ENCODE results near the gene FAM107A.

FAM107A gene

DNA sequence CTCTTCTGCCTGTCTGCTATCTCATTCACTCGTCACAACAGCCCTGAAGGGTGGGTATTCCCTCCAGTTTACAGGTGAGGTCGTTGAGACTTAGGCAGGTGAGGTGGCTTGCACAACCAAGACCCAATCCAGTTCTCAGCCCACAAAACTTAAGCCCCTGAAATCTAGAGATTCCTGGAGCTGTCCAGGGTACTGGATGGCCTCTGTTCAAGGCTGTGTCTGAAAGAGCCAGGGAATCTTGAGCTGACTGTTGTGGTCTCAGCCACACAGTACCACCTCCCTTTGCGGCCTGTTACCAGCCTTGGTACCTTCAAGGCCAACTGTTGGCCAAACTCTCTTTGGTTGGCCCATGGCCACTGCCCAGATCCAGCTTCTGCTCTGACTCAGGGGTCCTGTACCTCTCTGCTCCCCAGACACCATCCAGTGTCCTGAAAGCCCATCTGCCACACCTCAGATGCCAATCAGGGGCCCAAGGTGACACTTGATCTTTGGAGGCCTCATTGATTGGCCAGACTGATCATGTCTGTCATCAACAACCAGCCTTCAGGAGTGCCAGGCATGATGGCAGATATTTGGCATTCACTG is 10.9 kb upstream of the FAM107A start:
- no peaks in the 10 kb centered on the region for H3K36me3 ChIP-seq (ENCODE audit: control insufficient read depth, low read depth, low read length)

DNA sequence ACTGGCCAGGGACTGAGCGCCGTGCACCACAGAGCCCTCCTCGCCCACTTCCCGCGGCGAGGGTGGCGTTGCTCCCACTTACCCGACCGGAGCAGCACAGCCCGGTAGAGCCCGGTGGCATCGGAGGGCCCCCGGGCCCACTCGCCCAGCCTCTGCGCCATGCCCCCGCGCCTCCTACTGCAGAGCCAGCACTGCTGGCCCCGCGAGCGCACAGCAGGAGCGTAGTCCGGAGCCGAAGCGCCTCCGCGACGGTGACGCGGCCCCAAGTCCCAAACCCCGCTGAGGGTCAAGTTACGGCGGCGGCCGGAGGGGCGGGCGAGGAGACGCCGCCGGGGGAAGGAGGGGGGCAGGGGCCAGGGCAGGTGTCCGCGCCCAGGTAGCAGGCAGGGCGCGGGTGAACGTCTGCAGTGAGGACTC is 9.6 kb upstream of the FAM107A start:
- Histone ChIP-seq H3K4me3 (ENCODE audit: low read length) (peak overlapping the region; percentile 39), H3K4me1 (ENCODE audit: control insufficient read depth, low read depth, low read length) (peaks cover 8% of the 10 kb centered on the region), H3K27me3 (ENCODE audit: control insufficient read depth, insufficient read depth, low read length) (peaks cover 47% of the 10 kb centered on the region), H3K9me3 (ENCODE audit: control insufficient read depth, low read depth, low read length) (no peaks in the 10 kb centered on the region), H3K9ac (ENCODE audit: low read length) (no peak overlapping the region), H3K36me3 (ENCODE audit: control insufficient read depth, low read depth, low read length) (no peaks in the 10 kb centered on the region), H3K27ac (ENCODE audit: low read length) (no peak overlapping the region)

More for the DNA sequence above, 10.9 kb upstream of the FAM107A start:
- no peak overlapping the region for H3K27ac ChIP-seq (ENCODE audit: low read length)
- H3K4me3 ChIP-seq (ENCODE audit: low read length) = no peak overlapping the region
- peaks cover 3% of the 10 kb centered on the region for H3K4me1 ChIP-seq (ENCODE audit: control insufficient read depth, low read depth, low read length)
- H3K27me3 ChIP-seq (ENCODE audit: control insufficient read depth, insufficient read depth, low read length) = peaks cover 47% of the 10 kb centered on the region
- no peak overlapping the region for H3K9ac ChIP-seq (ENCODE audit: low read length)
- no peaks in the 10 kb centered on the region for H3K9me3 ChIP-seq (ENCODE audit: control insufficient read depth, low read depth, low read length)

DNA sequence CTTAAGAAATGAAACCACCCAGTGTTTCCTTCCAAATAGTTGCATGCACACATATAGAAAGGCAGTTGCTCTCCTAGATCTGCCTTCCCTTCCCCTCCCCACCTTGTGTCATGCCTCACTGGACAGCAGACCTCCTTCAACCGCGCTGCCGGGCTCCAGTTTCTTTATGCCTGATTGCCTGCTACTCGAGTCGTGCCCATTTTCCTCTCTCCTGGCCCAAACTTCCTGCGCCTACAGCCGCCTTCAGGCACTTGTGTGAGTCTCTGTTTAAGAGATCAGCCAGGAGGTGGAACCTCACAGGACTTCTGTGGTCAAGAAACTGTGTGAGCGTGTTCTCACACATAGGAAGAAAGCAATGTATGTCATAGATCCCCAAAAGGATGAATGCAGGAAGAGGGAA is 8.8 kb upstream of the FAM107A start:
- H3K4me1 ChIP-seq (ENCODE audit: control insufficient read depth, low read depth, low read length) = peaks cover 16% of the 10 kb centered on the region
- H3K27me3 ChIP-seq (ENCODE audit: control insufficient read depth, insufficient read depth, low read length) = peaks cover 47% of the 10 kb centered on the region
- H3K9me3 ChIP-seq (ENCODE audit: control insufficient read depth, low read depth, low read length) = no peaks in the 10 kb centered on the region
- no peaks in the 10 kb centered on the region for H3K36me3 ChIP-seq (ENCODE audit: control insufficient read depth, low read depth, low read length)
- H3K4me3 ChIP-seq (ENCODE audit: low read length) = no peak overlapping the region
- no peak overlapping the region for H3K27ac ChIP-seq (ENCODE audit: low read length)
- H3K9ac ChIP-seq (ENCODE audit: low read length) = no peak overlapping the region

DNA sequence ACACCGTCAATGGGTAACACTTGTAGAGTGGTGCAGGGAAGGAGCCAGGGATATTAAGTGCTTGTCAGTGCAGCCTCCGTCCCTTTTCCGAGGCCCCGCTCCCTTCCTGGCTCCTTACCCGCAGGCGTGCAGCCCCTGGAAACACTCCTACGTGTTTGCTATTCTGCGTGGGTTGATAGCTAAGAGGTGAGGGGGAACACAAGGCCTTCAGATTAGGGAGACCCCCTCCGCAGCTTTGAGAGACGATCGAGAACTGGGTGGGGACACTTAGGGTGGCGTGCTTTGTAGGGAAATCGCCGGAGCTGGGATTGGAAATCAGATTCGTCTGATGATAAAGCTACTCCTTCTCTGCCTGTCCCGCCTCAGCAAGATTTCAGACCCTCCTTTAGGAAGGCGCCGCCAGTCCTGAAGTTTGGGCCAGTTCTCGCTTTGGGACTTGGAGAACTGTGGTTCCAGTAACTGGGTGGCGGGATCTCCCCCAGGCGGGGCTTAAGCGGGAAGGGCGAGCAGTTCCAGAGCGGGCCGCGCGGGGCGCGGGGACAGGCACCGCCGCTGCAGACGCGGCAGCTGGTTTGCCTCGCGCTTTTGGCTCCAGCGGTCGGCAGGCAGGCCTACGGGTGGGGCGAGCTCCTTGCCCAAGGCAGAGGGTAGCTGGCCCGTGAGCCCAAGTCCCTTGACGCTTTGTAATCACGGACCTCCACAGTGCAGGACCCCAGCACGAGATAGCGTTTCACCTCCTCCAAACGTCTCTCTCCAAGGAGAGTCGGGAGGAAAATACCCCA is 8.0 kb upstream of the FAM107A start:
- peaks cover 20% of the 10 kb centered on the region for H3K4me1 ChIP-seq (ENCODE audit: control insufficient read depth, low read depth, low read length)
- H3K9me3 ChIP-seq (ENCODE audit: control insufficient read depth, low read depth, low read length) = no peaks in the 10 kb centered on the region
- H3K27me3 ChIP-seq (ENCODE audit: control insufficient read depth, insufficient read depth, low read length) = peaks cover 47% of the 10 kb centered on the region
- H3K9ac ChIP-seq (ENCODE audit: low read length) = no peak overlapping the region
- no peaks in the 10 kb centered on the region for H3K36me3 ChIP-seq (ENCODE audit: control insufficient read depth, low read depth, low read length)
- H3K27ac ChIP-seq (ENCODE audit: low read length) = no peak overlapping the region
- peak overlapping the region; percentile 47 for H3K4me3 ChIP-seq (ENCODE audit: low read length)

DNA sequence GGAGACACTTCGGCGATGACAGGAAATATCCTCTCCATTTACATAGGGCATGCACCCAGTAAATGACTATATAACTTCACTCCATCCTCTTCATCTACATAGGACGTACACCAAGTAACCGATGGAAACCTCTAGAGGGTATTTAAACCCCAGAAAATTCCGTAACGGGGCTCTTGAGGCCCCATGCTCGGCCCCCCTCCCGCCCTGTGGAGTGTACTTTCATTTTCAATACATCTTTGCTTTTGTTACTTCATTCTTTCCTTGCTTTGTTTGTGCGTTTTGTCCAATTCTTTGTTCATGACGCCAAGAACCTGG is 7.5 kb upstream of the FAM107A start:
- Histone ChIP-seq H3K36me3 (ENCODE audit: control insufficient read depth, low read depth, low read length) (no peaks in the 10 kb centered on the region), H3K4me3 (ENCODE audit: low read length) (no peak overlapping the region), H3K9ac (ENCODE audit: low read length) (no peak overlapping the region), H3K27me3 (ENCODE audit: control insufficient read depth, insufficient read depth, low read length) (peaks cover 47% of the 10 kb centered on the region), H3K9me3 (ENCODE audit: control insufficient read depth, low read depth, low read length) (no peaks in the 10 kb centered on the region), H3K27ac (ENCODE audit: low read length) (no peak overlapping the region), H3K4me1 (ENCODE audit: control insufficient read depth, low read depth, low read length) (peaks cover 20% of the 10 kb centered on the region)

DNA sequence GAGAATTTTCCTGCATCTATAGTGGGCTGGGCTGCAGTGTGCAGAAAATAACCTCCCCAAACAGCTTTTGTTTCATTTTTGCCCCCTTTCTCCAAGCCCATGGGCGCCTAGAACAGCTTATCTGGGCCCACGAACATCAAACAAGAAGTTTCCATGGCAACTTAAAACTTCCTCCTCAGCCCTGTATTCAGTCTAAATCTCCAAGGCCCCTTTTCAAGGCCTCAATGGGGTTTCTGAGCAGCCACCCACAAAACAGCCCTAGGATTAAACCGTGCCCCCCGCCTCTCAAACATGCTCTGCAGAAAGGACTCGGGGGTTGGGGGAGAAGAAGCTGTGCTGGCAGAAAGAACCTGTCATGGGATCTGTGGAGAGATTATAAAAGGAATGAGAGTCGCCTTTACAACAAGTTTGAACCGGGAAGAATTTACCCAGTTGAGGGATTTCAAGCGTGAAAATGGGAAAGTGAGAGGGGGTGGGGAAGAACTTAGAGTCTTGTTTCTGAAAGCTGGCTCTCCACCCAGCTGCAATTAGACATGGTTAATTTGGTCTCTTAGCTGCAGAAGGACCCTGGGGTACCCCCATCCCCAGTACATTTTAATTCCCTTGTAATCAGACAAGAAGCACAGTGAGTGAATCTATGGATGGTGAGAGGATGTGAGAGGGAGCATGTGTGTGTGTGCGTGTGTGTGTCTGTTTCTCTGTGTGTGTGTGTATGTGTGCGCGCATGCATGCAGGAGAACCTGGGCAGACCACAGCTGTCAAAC is 4.3 kb upstream of the FAM107A start:
- Histone ChIP-seq H3K4me1 (ENCODE audit: control insufficient read depth, low read depth, low read length) (peaks cover 28% of the 10 kb centered on the region), H3K9me3 (ENCODE audit: control insufficient read depth, low read depth, low read length) (no peaks in the 10 kb centered on the region), H3K36me3 (ENCODE audit: control insufficient read depth, low read depth, low read length) (no peaks in the 10 kb centered on the region), H3K27me3 (ENCODE audit: control insufficient read depth, insufficient read depth, low read length) (peaks cover 30% of the 10 kb centered on the region), H3K9ac (ENCODE audit: low read length) (peak overlapping the region; percentile 38), H3K4me3 (ENCODE audit: low read length) (no peak overlapping the region), H3K27ac (ENCODE audit: low read length) (peak overlapping the region; percentile 39)

DNA sequence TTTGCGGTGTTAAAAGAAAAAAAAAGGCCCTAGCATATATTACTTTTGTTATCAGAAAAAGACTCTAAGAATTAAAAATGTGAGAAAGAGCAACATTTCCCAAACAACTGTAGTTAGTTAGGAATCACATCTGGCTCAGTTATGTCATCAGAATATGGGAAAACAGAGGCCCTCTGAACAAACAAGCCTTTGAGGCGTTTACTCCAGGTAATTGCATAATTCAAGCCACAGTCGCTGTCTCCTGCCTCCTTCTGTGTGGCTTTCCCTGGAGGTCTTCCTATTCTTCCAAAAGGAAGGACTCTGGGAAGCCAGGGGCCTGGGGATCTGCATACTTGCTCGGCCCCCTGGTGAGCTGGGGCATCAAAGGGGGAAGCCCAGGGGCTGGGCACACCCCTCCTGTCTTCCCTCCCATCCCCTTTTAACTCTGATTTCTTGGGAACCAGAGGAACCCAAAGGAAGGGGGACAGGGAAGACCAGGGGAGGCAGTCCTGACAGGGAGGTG is 3.7 kb upstream of the FAM107A start:
- Histone ChIP-seq H3K4me1 (ENCODE audit: control insufficient read depth, low read depth, low read length) (peaks cover 28% of the 10 kb centered on the region), H3K4me3 (ENCODE audit: low read length) (no peak overlapping the region), H3K9me3 (ENCODE audit: control insufficient read depth, low read depth, low read length) (no peaks in the 10 kb centered on the region), H3K27me3 (ENCODE audit: control insufficient read depth, insufficient read depth, low read length) (peaks cover 24% of the 10 kb centered on the region), H3K27ac (ENCODE audit: low read length) (peak overlapping the region; percentile 39), H3K36me3 (ENCODE audit: control insufficient read depth, low read depth, low read length) (no peaks in the 10 kb centered on the region), H3K9ac (ENCODE audit: low read length) (peak overlapping the region; percentile 38)

DNA sequence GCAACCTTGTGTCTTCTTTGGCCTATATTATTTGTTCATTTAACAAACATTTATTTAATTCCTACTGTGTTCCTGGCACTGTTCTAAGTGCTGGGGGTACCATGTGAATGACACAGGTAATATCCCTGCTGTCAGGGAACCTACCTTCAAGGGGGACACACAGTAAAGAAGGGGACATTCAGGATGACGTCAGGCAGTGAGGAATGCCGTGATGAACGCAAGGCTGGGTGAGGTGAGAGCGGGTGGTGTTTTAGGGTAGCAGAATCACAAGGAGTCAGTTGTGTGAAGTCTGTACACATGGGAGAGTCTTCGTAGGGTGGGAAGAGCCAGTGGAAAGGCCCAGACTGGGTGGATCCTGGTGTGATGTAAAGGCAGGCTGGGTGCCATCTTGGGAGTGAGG is 1.7 kb upstream of the FAM107A start:
- Histone ChIP-seq H3K27ac (ENCODE audit: low read length) (no peak overlapping the region), H3K4me3 (ENCODE audit: low read length) (no peak overlapping the region), H3K4me1 (ENCODE audit: control insufficient read depth, low read depth, low read length) (peaks cover 25% of the 10 kb centered on the region), H3K27me3 (ENCODE audit: control insufficient read depth, insufficient read depth, low read length) (peaks cover 4% of the 10 kb centered on the region), H3K9me3 (ENCODE audit: control insufficient read depth, low read depth, low read length) (no peaks in the 10 kb centered on the region), H3K36me3 (ENCODE audit: control insufficient read depth, low read depth, low read length) (no peaks in the 10 kb centered on the region), H3K9ac (ENCODE audit: low read length) (no peak overlapping the region)

DNA sequence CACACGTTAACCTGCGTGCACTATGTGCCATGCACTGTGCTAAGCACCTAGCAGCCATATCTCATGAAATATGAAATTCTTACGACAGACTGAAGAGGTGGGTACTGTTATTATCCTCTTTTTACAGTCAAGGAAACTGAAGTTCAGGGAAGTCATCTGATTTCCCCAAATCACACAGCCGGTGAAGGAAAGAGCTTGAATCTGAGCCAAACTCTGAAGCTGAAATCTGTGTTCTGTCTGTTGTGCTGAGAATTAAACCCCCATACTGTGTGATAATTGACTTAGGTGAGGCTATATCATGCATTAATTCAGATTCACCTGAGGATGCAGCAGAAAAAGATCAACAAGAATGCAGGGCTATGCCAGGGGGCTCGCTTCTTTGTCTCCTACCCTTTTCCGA is 475 bp downstream of the FAM107A start:
- Histone ChIP-seq H3K36me3 (ENCODE audit: control insufficient read depth, low read depth, low read length) (no peaks in the 10 kb centered on the region), H3K27ac (ENCODE audit: low read length) (no peak overlapping the region), H3K9me3 (ENCODE audit: control insufficient read depth, low read depth, low read length) (no peaks in the 10 kb centered on the region), H3K4me3 (ENCODE audit: low read length) (no peak overlapping the region), H3K27me3 (ENCODE audit: control insufficient read depth, insufficient read depth, low read length) (no peaks in the 10 kb centered on the region), H3K9ac (ENCODE audit: low read length) (no peak overlapping the region), H3K4me1 (ENCODE audit: control insufficient read depth, low read depth, low read length) (peaks cover 19% of the 10 kb centered on the region)

DNA sequence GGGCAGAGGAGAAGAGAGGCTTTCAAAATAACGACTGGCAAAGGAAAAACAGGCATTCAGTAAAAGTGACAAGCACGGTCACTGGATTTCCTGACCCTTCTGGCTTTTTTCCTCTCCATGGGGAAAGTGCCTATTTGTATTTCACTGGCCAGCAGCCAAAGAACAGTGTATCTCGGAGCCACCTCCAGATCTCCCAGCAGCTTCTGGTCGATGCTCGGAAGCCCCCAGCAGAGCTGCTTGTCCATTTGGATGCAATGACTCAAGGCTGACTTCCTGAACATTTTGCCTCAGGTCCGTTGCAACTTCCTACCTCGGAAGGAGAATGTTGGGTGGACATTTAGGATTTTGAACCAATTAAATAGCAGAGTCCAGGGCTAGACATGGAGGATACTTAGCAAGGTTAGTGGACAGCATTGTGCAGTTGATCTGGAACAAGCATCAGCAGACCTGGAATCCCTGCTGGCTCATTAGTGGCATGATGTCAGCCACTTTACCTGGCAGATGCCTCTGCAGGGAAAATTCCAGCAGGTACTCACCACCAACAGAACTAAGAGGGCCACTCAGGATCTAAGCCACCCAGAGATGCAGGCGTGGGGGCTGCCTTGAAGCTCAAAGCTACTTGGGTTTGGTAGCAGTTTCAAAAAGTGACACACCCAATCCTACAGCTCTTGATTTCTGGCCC is 1.1 kb downstream of the FAM107A start:
- Histone ChIP-seq H3K9me3 (ENCODE audit: control insufficient read depth, low read depth, low read length) (no peaks in the 10 kb centered on the region), H3K9ac (ENCODE audit: low read length) (no peak overlapping the region), H3K27ac (ENCODE audit: low read length) (no peak overlapping the region), H3K36me3 (ENCODE audit: control insufficient read depth, low read depth, low read length) (no peaks in the 10 kb centered on the region), H3K4me1 (ENCODE audit: control insufficient read depth, low read depth, low read length) (peaks cover 13% of the 10 kb centered on the region), H3K27me3 (ENCODE audit: control insufficient read depth, insufficient read depth, low read length) (no peaks in the 10 kb centered on the region), H3K4me3 (ENCODE audit: low read length) (no peak overlapping the region)

DNA sequence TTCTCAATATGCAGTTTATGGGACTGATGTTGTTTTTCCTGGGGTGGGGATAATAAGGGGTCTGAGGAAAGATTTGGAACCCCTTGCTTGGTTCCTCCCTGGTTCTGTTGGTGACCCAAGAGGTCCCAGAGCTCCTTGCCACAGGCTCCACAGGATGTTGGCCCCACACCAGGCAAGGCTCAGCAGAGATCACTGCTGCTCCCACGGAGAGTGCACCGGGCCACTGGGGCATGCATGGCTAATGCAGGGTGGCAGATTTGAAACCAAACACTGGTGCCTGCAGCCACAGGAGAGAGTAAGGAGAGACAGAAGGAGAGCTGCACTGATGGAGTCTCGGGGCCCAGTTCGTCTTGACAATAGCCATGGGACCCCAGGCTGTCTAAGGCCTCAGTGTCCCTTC is 2.5 kb downstream of the FAM107A start:
- Histone ChIP-seq H3K36me3 (ENCODE audit: control insufficient read depth, low read depth, low read length) (no peaks in the 10 kb centered on the region), H3K4me1 (ENCODE audit: control insufficient read depth, low read depth, low read length) (peaks cover 8% of the 10 kb centered on the region), H3K27me3 (ENCODE audit: control insufficient read depth, insufficient read depth, low read length) (no peaks in the 10 kb centered on the region), H3K9me3 (ENCODE audit: control insufficient read depth, low read depth, low read length) (no peaks in the 10 kb centered on the region), H3K27ac (ENCODE audit: low read length) (no peak overlapping the region), H3K4me3 (ENCODE audit: low read length) (no peak overlapping the region), H3K9ac (ENCODE audit: low read length) (no peak overlapping the region)

Measured in iPS-18a (cell line).